SK-N-SH (cell line): ENCODE data around the gene XPO1. TPM values are rescaled to one million over a fixed set of nuclear protein-coding genes. Genes with fewer than 3 reads are reported as not detected.
A peak's percentile ranks its signal among the peaks of the same experiment; 100 is the strongest.
"Not testable (repeated sequence)": the region's sequence is repeated elsewhere in the genome, so short reads cannot be mapped to it uniquely, and the experiment has no call there.

Source experiments
- CTCF ChIA-PET: fragments of 300-600, 350-600 bp; formaldehyde crosslinking; extraction: SDS; loops from one replicate; lab custom pipeline; 2021; lab: Yijun Ruan, JAX
- POLR2A ChIA-PET: fragments of 350-600 bp; sonication (Branson Sonifier 250); formaldehyde crosslinking; extraction: SDS; loops from one replicate; lab custom pipeline; 2020; ENCODE audit warnings: antibody characterized with exemption, inconsistent platforms; lab: Yijun Ruan, JAX
- DNase-seq: peaks from one replicate; pipeline ENCODE4 v3.0.0; 2012
- H2AFZ ChIP-seq: fragments of 200-600 bp; sonication (generic); 2 replicates; pipeline ENCODE4 v1.8.1; 2016; ENCODE audit warnings: antibody characterized with exemption, mild to moderate bottlenecking, low read depth
- H3F3A ChIP-seq: fragments of 200-600 bp; sonication (generic); replicated peaks from 2 replicates; pipeline ENCODE3; 2016; ENCODE audit warnings: antibody characterized with exemption, mild to moderate bottlenecking; ENCODE audit not compliant: insufficient read depth
- H3K27ac ChIP-seq, 2 experiments: fragments of 200-500 bp in 1 of 2; fragments of 200-600 bp in 1 of 2; sonication (Bioruptor generic) in 1 of 2; sonication (generic), shearing (Covaris generic) in 1 of 2; 2 replicates each; pipeline versions ENCODE4 v1.5.1 to v1.6.1; 2014 to 2016; ENCODE audit warnings: low read depth in 2 of 2, inconsistent platforms in 1 of 2, low read length in 1 of 2, mild to moderate bottlenecking in 1 of 2, mixed read lengths in 1 of 2
- H3K27me3 ChIP-seq: fragments of 200-600 bp; sonication (generic), shearing (Covaris generic); 2 replicates; pipeline ENCODE4 v1.6.1; 2016; ENCODE audit warnings: mixed run types; ENCODE audit not compliant: insufficient read depth
- H3K36me3 ChIP-seq, 2 experiments: fragments of 200-500 bp in 1 of 2; fragments of 200-600 bp in 1 of 2; sonication (Bioruptor generic) in 1 of 2; sonication (generic) in 1 of 2; replicated peaks in 1 of 2; 2 replicates each; pipeline versions ENCODE3 to v1.5.1; 2014 to 2016; ENCODE audit warnings: low read length in 1 of 2, mild to moderate bottlenecking in 1 of 2; ENCODE audit not compliant: insufficient read depth in 2 of 2, control insufficient read depth in 1 of 2
- H3K4me1 ChIP-seq, 2 experiments: fragments of 200-500 bp in 1 of 2; fragments of 200-600 bp in 1 of 2; sonication (Bioruptor generic) in 1 of 2; sonication (generic), shearing (Covaris generic) in 1 of 2; 2 replicates each; pipeline versions ENCODE4 v1.5.1 to v1.6.1; 2014 to 2016; ENCODE audit warnings: low read depth in 1 of 2, low read length in 1 of 2, mixed run types in 1 of 2; ENCODE audit not compliant: insufficient read depth in 2 of 2, control insufficient read depth in 1 of 2
- H3K4me2 ChIP-seq: fragments of 200-600 bp; sonication (generic), shearing (Covaris generic); 2 replicates; pipeline ENCODE4 v1.6.1; 2017; ENCODE audit warnings: mixed run types
- H3K4me3 ChIP-seq, 2 experiments: fragments of 200-500 bp in 1 of 2; fragments of 200-600 bp in 1 of 2; sonication (Bioruptor generic) in 1 of 2; sonication (generic), shearing (Covaris generic) in 1 of 2; 2 replicates each; pipeline versions ENCODE4 v1.5.1 to v1.8.1; 2014 to 2016; ENCODE audit warnings: low read depth in 2 of 2, inconsistent platforms in 1 of 2, low read length in 1 of 2, mild to moderate bottlenecking in 1 of 2, mixed read lengths in 1 of 2, moderate library complexity in 1 of 2
- H3K79me2 ChIP-seq: fragments of 200-600 bp; sonication (generic); 2 replicates; pipeline ENCODE4 v1.8.1; 2017; ENCODE audit warnings: mild to moderate bottlenecking; ENCODE audit not compliant: insufficient read depth
- H3K9ac ChIP-seq: fragments of 200-600 bp; sonication (generic); 2 replicates; pipeline ENCODE4 v1.6.1; 2017; ENCODE audit warnings: mixed run types
- H3K9me2 ChIP-seq: fragments of 200-600 bp; sonication (generic); 2 replicates; pipeline ENCODE4 v1.6.1; 2017; ENCODE audit warnings: mixed run types
- H3K9me3 ChIP-seq: fragments of 200-600 bp; sonication (generic); 2 replicates; pipeline ENCODE4 v1.6.1; 2017; ENCODE audit warnings: mixed run types, mild to moderate bottlenecking, moderate library complexity
- H4K20me1 ChIP-seq: fragments of 200-600 bp; sonication (generic); 2 replicates; pipeline ENCODE4 v1.6.1; 2017; ENCODE audit warnings: mild to moderate bottlenecking, mixed run types; ENCODE audit not compliant: insufficient read depth
- EP300 ChIP-seq, 2 experiments: IDR thresholded peaks; 2 replicates each; pipeline versions ENCODE4 v1.4.0 to v1.6.1; 2012; ENCODE audit warnings: borderline replicate concordance in 1 of 2, low read depth in 1 of 2, low read length in 1 of 2
- FOSL2 ChIP-seq: IDR thresholded peaks from 2 replicates; pipeline ENCODE4 v1.4.0; 2012; ENCODE audit warnings: low read depth, mild to moderate bottlenecking, moderate library complexity, borderline replicate concordance
- FOXJ3 ChIP-seq: sonication (generic); formaldehyde crosslinking; IDR thresholded peaks from 2 replicates; pipeline ENCODE4 v1.5.1; 2020; ENCODE audit warnings: mild to moderate bottlenecking, missing genetic modification reagents
- FOXM1 ChIP-seq: IDR thresholded peaks from 2 replicates; pipeline ENCODE4 v1.4.0; 2012; ENCODE audit warnings: low read depth, mild to moderate bottlenecking
- GABPA ChIP-seq: IDR thresholded peaks from 2 replicates; pipeline ENCODE4 v1.4.0; 2012; ENCODE audit warnings: low read depth, mild to moderate bottlenecking
- MAX ChIP-seq: IDR thresholded peaks from 2 replicates; pipeline ENCODE4 v1.4.0; 2012; ENCODE audit warnings: low read depth
- MEF2A ChIP-seq: IDR thresholded peaks from 2 replicates; pipeline ENCODE4 v1.4.0; 2012; ENCODE audit warnings: low read depth, borderline replicate concordance
- MXI1 ChIP-seq: IDR thresholded peaks from 2 replicates; pipeline ENCODE4 v1.6.1; 2012; ENCODE audit warnings: mild to moderate bottlenecking, low read depth, low read length, improper control_type of control experiment
- NFIC ChIP-seq: IDR thresholded peaks from 2 replicates; pipeline ENCODE4 v1.4.0; 2012; ENCODE audit warnings: borderline replicate concordance
- REST ChIP-seq: IDR thresholded peaks from 2 replicates; pipeline ENCODE4 v1.6.1; 2012; ENCODE audit warnings: mild to moderate bottlenecking, low read depth, low read length, moderate library complexity
- RFX5 ChIP-seq: IDR thresholded peaks from 2 replicates; pipeline ENCODE4 v1.6.1; 2012; ENCODE audit warnings: mild to moderate bottlenecking, improper control_type of control experiment, low read length
- RXRA ChIP-seq: IDR thresholded peaks from 2 replicates; pipeline ENCODE4 v1.4.0; 2012; ENCODE audit warnings: low read depth, mild to moderate bottlenecking, borderline replicate concordance
- SMC3 ChIP-seq: IDR thresholded peaks from 2 replicates; pipeline ENCODE4 v1.6.1; 2012; ENCODE audit warnings: low read depth, low read length, improper control_type of control experiment
- TCF12 ChIP-seq: IDR thresholded peaks from 2 replicates; pipeline ENCODE4 v1.4.0; 2012
- YY1 ChIP-seq: IDR thresholded peaks from 2 replicates; pipeline ENCODE4 v1.4.0; 2012; ENCODE audit warnings: low read depth, mild to moderate bottlenecking
- WGBS: methylation state at CpG from one replicate; pipeline ENCODE4 v1.1.6; 2017; ENCODE audit warnings: low lambda C conversion rate; 5-methylcytosine and 5-hydroxymethylcytosine counted together
- polyA plus RNA-seq, 3 experiments: library from polyadenylated mRNA; depleted of rRNA; stranded (reverse); fragments of >200 nt; gene quantifications; 2 replicates each; pipeline ENCODE4 v1.2.3, GENCODE V29; 2012

The XPO1 gene
- polyA plus RNA-seq, 1 of the 3 experiments (the other 2 are of a cell fraction) = 61.0 TPM

GRCh38 chr2:61469424-61470121 is 68.6 kb downstream of the XPO1 start:
- peaks cover 22% of the 10 kb centered on the region for H3F3A ChIP-seq
- H3K9me3 ChIP-seq = no peaks in the 10 kb centered on the region
- H2AFZ ChIP-seq = no peak overlapping the region
- H3K27me3 ChIP-seq = no peaks in the 10 kb centered on the region
- TF ChIP-seq MXI1 (peak; percentile 29; the same call in 1 of the 2 replicates), SMC3 (no peak), YY1 (no peak), TCF12 (no peak)
- ChIA-PET CTCF (no interaction called here), POLR2A (interaction anchor here (1.0 kb wide), 1 partner anchor 68 kb away, joined by 3 read pairs; the partner anchor contains the start of gene XPO1)
- H4K20me1 ChIP-seq = peaks cover 53% of the 10 kb centered on the region
- H3K9me2 ChIP-seq = no peaks in the 10 kb centered on the region
- peak overlapping the region; percentile 91 for H3K4me2 ChIP-seq
- H3K36me3 ChIP-seq = peaks cover 5 to 27% of the 10 kb centered on the region in 2 experiments
- H3K27ac ChIP-seq = peak overlapping the region; percentile 78 to 82
- 5% methylated on average over 8 of the region's 8 CpGs for WGBS
- peaks cover 78% of the 10 kb centered on the region for H3K79me2 ChIP-seq
- peak overlapping the region; percentile 94 for H3K9ac ChIP-seq
- no peak for DNase-seq
- H3K4me1 ChIP-seq = peaks cover 2 to 10% of the 10 kb centered on the region in 2 experiments; a peak in 3 of 4 replicates
- peak overlapping the region; percentile 64 to 72 for H3K4me3 ChIP-seq

GRCh38 chr2:61468231-61468630 is 69.9 kb downstream of the XPO1 start:
- H3K27me3 ChIP-seq, H3K27ac ChIP-seq, H3K4me3 ChIP-seq, H2AFZ ChIP-seq, H3K9me3 ChIP-seq, H3K9ac ChIP-seq, DNase-seq, CTCF ChIA-PET, H3K9me2 ChIP-seq: not testable (repeated sequence)
- WGBS = 97% methylated on average over 10 of the region's 10 CpGs
- POLR2A ChIA-PET = interaction anchor here (1.2 kb wide), 1 partner anchor 49 kb away, joined by 3 read pairs; no protein-coding TSS in a partner anchor
- Histone ChIP-seq H4K20me1 (peaks cover 66% of the 10 kb centered on the region), H3K79me2 (peaks cover 90% of the 10 kb centered on the region), H3K36me3 (peaks cover 5 to 27% of the 10 kb centered on the region in 2 experiments), H3K4me1 (peaks cover 2 to 10% of the 10 kb centered on the region in 2 experiments; a peak in 3 of 4 replicates), H3K4me2 (0 out of 2 replicates have a peak overlapping the region, but pooled peaks have one; percentile 91), H3F3A (peaks cover 13% of the 10 kb centered on the region)

- Histone ChIP-seq H3K9ac (no peak overlapping the region), H3K27me3 (no peaks in the 10 kb centered on the region), H3K4me2 (no peak overlapping the region), H3K4me3 (no peak overlapping the region), H3K4me1 (peaks cover 0 to 19% of the 10 kb centered on the region in 2 experiments; a peak in 2 of 4 replicates), H3K9me3 (no peaks in the 10 kb centered on the region), H3K27ac (no peak overlapping the region), H4K20me1 (peaks cover 80% of the 10 kb centered on the region), H3K36me3 (peaks cover 5 to 24% of the 10 kb centered on the region in 2 experiments), H3F3A (peaks cover 26% of the 10 kb centered on the region), H3K9me2 (no peaks in the 10 kb centered on the region), H3K79me2 (peaks cover 100% of the 10 kb centered on the region), H2AFZ (no peak overlapping the region)
- 89% methylated on average over 3 of the region's 3 CpGs for WGBS
- ChIA-PET POLR2A (no interaction called here), CTCF (no interaction called here)
- no peak for DNase-seq
- no peak for TF ChIP-seq FOXJ3
- no peak for TF ChIP-seq TCF12
- no peak for TF ChIP-seq NFIC
- no peak for TF ChIP-seq FOXM1
- TF ChIP-seq REST = no peak
- TF ChIP-seq YY1 = no peak
- TF ChIP-seq GABPA = no peak
- no peak for TF ChIP-seq FOSL2
- no peak for TF ChIP-seq RFX5
- no peak for TF ChIP-seq RXRA
- TF ChIP-seq MAX = no peak
- TF ChIP-seq EP300 (IDR thresholded peaks at IDR 0.05; ENCODE audit: borderline replicate concordance in 1 of 2, low read depth in 1 of 2, low read length in 1 of 2) = no peak
- TF ChIP-seq MEF2A = no peak
These were observed 73.1 kb downstream of the XPO1 start for GRCh38 chr2:61465045-61465444.
